ENCODE measurements around the gene SEC31A.

GRCh38 chr4:82918091-82918490, 27.1 kb upstream of the SEC31A start:
- TF ChIP-seq, protein P1, sequence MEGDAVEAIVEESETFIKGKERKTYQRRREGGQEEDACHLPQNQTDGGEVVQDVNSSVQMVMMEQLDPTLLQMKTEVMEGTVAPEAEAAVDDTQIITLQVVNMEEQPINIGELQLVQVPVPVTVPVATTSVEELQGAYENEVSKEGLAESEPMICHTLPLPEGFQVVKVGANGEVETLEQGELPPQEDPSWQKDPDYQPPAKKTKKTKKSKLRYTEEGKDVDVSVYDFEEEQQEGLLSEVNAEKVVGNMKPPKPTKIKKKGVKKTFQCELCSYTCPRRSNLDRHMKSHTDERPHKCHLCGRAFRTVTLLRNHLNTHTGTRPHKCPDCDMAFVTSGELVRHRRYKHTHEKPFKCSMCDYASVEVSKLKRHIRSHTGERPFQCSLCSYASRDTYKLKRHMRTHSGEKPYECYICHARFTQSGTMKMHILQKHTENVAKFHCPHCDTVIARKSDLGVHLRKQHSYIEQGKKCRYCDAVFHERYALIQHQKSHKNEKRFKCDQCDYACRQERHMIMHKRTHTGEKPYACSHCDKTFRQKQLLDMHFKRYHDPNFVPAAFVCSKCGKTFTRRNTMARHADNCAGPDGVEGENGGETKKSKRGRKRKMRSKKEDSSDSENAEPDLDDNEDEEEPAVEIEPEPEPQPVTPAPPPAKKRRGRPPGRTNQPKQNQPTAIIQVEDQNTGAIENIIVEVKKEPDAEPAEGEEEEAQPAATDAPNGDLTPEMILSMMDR (IDR thresholded peaks at IDR 0.05): no peak
- TF ChIP-seq POLR2AphosphoS5 (IDR thresholded peaks at IDR 0.05): no peak
- no peak for TF ChIP-seq EP300 (IDR thresholded peaks at IDR 0.05)
